Pons (tissue), 1 donor: ENCODE data around the gene AGAP1.

Experiments used
- DNase-seq: peaks from one replicate; pipeline ENCODE4 v3.0.0-alpha.2; 2016; ENCODE audit warnings: low spot score

AGAP1 gene

DNA sequence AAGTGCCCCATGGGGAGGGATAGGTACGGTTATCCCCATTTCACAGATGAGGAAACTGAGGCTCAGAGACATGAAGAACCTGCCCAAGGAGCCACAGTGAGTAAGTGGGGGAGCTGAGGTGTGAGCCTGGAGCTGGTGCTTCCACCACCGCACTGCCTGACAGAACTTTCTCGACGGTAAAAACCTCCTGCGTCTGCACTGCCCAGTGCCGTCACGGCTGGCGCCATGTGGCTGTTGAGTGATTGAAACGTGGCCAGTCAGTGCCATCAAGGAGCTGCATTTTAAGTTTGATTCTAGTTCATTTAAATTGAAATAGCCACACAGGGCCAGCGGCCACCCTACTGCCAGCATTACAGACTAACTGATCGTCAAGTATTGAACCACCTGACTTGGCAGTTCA is 217.1 kb downstream of the AGAP1 start:
- DNase-seq = no peak

DNA sequence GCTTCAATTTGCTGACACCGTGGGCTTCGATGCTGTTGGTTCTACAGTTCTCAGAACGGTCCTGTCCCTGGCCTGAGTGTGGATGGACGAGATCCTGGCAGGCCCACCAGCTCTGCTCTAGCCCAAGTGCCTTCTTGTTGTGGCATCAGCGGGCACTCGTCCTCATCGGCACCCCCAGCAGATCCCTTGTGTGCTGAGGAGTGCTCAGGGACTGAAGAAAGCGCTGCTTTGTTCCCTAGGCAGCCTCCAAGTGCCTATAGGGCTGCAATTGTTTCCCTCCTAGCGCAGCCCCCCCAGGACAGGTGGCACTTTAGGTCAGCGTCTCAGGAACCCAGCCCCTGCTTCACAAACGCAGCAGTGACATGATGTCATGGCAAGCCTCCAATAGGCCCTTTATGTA is 217.7 kb downstream of the AGAP1 start:
- peak; percentile 74 for DNase-seq

DNA sequence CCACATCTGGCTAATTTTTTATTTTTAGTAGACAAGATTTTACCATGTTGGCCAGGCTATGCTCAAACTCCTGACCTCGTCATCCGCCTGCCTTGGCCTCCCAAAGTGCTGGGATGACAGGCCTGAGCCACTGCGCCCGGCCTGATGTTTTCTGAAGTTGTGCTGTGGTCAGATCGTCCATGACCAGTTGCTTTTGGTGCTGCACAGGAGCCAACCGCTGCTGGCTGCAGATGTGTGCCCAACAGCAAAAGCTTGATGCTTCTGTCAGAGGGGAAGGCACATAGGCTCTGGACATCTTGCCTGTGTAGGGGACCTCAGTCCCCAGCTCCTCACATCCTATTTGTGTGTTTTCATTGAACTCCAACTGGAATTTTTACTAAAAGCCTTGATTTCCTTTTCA is 218.3 kb downstream of the AGAP1 start:
- DNase-seq = no peak

DNA sequence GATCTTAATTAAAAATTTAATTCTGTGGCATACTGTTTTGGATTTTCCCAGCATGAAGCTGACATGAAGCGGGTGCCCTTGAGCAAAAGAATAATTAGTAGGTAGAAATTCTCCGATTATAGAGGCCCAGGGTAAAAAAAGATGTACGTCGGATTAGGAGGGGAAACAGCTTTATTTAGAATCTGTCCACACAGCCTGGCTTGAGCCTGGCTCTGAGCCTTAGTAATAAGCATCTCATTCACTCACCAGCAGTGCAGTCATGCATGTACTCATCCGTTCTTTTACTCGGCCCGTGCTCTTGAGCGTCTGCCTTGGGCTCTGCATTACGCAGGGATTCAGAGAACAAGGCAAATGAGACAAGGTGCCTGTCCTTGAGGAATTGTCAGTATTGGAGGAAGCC is 219.3 kb downstream of the AGAP1 start:
- peak; percentile 71 for DNase-seq

DNA sequence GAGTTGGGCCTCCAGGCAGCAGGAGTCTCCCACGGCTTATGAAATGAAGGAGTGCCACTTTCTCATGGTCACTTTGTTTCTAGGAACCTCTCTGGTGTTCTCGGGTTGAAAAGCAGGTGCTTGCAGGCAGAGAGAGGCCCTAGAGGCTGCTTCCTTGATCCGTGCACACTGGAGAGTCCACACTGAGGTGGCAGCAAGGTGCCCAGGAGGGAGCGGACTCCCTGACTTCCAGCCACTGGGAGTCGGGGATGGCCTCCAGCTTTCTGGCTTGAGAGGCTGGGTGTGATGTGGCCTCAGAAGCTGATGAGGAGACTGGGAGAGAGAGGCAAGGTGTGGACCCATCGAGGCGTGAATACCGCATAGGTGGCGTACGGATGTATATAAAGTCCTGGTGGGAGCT is 221.8 kb downstream of the AGAP1 start:
- DNase-seq = no peak

DNA sequence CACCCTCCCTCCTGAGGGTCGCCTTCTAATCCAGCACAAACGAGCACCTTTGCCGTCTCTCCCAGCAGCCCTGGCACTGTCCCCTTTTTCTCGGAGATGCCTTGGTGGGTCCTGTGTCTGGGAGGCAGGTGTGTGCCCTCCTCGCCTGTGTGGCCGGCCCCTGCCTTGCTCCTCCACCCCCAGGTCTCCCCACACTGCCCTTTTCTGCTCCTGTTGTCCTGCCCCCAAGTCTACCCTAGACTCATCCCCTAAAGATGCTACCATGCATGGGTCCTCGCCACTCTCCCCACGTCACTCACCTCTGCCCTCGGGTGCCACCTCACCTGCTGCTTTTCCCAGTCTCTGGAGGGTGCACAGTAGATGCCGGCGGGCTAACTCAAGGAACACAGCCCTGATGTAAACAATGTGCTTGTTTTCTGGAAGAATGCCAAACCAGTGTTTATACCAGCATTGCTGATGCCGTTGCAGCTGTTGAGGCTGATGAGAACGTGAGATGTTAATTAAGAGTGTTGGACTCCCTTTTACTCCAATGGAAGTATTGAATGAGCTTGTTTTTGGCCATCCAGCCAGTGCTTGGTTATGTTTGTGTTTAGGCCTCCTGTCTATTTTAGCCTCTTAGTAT is 223.1 kb downstream of the AGAP1 start:
- peak; percentile 82 for DNase-seq

DNA sequence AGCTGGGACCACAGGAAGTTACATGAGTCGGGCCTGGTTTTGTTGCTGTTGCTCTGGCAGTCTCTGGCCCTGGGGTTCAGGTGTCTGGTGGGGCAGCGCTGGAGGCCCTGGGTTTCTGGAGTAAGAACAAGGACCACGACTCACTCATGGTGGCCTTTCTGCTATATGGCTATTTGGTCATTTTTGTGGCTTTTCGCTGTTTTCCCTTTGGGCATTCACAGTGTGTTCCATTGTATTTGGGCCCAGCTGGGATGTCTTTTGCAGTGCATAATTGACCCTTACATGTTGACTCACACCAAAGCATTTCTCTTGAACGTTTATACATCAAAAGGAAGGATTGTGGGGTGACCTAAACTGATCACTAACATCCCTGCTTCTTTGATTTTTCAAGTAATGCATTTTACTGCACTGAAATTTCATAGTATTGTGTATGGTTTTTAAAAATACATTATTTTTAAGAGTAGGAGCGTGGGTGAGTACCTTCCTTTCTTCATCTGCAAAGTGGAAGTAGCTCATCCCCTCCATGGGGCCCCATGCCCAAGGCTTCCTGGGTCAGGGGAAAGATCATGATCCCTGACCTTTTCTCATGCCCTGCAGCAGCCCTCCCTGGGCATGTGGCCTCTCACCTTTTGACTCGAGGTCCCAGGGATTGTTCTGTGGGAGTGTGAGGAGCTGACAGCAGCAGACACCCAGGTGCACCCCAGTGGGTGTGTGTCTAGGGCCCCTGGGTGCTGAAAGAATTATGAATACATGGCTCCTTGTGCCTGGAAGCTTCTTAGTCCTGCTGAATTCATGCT is 225.5 kb downstream of the AGAP1 start:
- DNase-seq = peak; percentile 82

DNA sequence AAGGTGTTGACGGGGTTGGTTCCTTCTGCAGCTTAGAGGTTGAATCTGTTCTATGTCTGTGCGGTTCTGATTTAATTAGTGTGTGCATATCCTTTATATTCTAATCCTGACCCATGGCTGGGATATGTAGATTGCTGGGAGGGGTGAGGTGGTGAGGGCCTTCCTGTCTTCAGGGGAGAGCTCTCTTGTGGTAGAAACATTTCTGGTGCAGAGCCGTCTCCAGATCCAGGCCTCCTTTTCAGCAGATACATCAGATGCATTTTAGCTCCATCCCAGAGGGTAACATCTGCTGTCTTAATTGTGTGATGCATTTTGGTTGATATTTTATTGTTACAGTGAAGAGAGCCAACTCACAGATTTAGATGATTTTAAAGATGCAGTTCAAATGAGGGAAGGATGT is 227.8 kb downstream of the AGAP1 start:
- DNase-seq = no peak

DNA sequence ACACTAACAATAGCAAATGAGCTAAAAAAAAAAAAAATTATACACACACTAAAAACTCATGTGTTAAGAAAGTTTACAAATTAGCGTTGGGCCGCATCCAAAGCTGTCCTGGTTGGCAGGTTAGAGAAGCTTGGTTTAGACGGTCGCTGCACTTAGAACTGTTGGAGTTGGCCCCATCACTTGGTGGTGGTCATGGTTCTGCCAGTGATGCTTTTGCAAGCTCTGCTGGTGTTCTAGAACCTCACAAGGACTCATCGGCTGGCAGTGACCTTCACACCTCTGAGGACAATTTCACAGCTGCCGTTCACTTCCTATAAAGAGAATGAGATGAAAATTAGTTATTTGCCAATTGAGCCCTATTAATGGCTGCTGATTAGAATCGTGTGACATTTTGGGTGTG is 229.0 kb downstream of the AGAP1 start:
- no peak for DNase-seq

DNA sequence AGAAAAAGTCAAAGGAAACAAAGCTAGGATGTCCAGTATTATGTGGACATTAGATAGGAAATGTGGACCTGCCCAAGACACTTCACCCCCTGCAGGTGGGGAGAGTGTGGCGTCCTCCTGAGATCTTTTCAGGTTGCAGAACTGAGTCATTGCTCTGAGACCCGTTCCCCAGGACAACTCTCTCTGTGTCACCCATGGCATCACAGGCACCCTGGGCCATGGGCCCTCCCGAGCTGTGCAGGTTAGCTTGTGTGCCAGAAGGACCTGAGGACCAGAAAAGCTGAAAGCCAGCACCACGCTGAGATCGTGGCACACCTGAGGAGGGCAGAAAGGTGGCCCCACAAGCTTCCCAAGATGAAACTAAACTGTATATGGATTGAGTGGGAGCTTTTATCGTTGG is 229.5 kb downstream of the AGAP1 start:
- DNase-seq = no peak

DNA sequence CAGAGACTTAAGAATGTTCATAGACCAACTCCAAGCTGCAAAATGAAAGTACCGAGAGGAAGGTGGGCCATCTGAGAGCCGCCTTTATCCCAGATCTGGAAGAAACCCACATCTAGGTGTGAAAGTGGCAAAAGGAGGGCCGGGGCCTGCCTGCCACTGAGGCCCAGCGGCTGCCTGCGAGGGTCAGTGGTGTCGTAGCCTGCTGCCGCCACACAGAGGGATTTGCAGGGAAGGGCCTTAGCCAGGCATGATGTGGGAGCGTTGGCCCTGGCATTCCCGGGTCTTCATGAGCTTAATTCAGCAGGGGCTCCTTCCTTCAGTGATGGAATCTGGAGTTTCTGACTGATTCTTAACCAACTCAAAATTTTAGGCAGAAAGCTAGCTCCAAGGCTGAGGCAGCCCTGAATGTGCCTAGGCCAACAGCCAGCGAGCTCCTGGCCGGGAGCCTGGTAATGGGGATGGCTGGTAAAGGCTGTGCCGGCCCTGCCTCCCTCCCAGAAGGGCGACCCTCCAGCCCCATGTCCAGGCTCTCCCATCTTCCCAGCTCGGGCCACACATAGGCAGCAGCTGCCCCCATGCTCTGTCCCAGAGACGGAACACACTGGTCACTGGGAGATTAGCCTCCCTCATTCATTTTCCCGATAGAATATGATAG is 230.1 kb downstream of the AGAP1 start:
- no peak for DNase-seq

DNA sequence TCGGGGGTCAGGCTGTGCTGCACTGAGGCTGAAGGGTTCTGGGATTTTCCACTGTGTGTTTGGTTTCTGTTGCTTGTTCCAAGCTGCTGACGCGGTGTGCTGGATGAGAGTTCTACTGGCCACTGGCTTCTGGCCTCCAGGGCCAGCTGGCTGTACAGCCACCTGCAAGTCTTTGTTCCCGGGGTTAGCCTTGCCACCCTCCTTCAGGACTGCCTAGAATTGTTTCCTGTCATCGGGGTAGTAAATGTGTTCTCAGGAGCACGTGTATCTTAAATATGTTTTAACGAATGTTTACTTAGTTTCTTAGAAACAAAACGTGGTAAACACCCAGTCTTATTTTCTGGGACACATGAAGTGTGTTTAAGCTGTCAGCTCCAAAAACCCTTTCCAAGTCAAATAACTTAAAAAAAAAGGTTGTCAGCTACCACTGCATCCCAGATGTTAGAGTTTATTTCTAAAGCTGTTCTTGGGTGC is 231.2 kb downstream of the AGAP1 start:
- DNase-seq = peak; percentile 79

DNA sequence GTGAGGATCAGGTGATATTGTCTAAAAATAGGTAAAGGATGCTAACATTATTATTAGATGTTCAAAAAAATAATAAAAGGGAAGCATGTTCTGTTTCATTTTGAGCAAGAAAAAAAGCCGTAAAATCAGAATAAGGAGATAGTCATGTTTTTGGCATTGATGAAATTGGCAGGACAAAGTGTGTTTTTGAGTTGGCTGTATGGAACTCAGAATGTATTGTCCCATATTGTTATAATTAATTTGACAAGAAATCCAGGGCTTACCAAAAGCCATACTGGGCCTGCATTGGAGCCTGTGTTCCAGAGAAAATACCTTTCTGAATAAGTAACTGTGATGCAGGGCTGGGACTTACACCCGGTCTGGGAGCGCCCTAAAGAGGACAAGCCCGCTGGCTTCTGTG is 232.0 kb downstream of the AGAP1 start:
- no peak for DNase-seq

DNA sequence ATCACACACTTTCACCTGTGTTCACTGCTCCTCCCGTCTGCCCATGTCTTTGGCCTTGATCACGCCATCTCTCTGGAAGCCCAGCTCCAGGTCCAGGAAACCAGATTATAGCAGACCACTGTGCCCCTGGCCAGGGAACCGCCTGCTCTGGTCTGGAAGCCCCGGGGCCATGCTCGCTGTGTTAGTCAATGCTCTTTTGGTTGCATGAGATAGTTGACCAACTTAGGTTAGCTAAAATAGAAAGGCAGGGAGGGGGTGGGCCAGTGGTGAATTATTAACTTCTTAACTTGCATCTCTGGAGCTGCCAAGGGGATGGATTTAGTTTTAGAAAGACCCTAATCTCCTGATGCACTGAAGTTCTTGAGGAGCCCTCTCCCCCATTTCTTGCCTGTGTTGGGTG is 232.7 kb downstream of the AGAP1 start:
- DNase-seq = no peak

DNA sequence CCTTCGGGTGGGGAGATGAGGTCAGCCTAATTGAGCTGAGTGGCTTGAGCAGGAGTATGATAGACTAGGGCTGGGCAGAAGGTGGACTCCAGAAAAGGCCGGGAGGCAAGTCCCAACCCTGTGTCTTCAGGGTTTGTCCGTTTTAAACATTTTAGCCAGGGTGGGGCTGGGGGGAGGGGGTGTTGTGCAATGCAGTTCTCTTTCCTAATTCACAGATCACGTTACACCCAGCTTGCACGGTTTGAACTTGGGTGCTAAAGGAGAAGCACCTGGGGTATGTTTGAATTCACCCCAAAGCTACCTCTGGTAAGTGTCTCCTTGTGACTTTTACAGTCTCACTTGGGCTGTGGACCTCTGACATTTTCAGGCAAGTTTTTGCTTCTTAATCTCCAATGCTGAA is 233.3 kb downstream of the AGAP1 start:
- no peak for DNase-seq

DNA sequence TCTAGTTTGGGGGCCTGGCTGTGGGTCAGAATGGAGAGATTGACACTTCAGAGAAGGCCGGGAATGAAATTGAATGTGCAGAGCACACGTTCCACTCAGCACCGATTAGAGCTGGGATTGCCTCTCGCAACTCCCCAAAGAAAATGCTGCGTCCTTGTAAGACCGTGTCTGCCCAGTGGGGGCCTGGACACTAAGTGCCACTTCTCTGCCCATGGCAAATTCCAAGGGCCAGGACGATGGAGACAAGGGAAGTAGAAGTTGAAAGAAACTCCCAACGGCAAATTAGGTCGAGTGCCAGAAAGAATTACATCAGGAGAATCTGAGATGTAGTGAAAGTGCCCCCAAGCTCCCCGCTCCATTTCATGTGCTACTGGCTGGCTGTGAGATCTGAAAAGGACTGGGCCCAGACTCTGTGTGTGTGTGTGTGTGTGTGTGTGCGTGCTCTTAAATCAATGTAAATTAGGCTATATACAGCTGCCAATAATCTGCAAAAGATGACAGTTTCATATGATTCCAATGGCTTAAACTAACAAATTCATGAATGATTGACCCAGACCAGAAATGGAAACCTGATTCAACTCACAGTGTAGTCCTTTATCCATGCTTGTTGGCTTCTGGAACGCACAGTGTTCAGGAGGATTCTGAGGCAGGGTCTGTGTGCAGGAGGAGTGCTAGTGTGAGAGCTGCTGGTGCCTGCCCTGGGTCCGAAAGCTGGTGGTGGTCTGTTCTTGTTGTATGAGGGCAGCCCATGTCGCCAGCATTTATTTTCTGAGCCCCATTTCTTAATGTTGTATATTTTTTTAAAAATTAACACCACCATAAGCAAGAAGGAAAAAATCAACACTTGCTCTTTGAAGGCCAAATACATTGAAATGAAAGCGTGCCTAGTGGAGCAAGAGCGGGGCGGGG is 234.3 kb downstream of the AGAP1 start:
- no peak for DNase-seq

DNA sequence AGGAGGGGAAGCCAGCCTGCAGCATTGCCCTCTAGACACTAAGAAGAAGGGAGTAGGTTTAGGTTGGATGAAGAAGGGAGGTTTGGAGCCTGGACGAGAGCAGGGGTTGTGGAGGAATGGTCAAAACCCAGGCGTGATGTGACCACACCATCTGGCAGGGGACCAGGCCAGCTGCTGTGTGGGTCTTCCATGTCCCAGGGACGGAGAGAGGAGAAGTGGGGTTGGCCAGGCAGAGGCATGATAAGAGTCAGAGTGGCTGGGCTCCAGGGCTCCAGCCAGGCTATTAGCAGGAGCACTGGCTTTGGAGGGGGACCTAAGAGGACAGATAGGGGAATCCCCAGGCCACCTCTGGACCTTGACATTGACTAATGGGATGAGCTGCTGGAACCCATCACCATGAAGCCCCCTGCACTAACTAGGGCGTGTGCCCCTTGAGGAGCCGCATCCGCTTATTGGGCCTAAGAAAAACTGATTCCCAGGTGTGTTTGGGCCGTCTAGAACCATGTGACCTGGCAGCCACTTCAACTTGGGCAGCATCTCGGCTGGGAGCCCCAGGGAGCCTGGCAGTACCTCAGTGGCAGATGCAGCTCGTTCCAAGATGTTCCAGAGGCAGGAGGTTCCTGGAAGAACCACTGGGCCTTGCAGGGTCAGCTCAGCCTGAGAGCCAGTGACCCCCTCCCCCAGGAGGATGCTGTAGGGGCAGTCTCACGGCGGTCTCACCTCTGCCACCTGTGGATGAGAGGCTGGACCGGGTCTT is 235.1 kb downstream of the AGAP1 start:
- DNase-seq = no peak

DNA sequence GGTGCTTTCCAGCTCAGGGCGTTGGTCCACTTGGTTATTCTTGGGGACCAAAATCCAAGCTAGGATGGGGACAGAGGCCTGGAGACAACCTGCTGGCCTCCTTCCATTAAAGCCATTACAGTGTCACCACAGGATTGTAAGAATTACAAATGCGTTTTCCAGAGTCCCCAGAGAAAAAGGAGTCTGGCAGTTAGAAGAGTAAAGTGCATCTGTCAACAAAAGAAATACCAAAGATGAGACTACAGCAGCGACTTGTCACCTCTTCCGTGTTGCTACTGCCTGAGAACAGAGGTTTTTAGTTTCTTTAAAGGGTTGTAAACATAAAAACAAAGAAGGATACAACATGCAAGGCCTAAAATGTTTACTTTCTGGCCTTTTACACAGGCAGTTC is 235.7 kb downstream of the AGAP1 start:
- DNase-seq = no peak

DNA sequence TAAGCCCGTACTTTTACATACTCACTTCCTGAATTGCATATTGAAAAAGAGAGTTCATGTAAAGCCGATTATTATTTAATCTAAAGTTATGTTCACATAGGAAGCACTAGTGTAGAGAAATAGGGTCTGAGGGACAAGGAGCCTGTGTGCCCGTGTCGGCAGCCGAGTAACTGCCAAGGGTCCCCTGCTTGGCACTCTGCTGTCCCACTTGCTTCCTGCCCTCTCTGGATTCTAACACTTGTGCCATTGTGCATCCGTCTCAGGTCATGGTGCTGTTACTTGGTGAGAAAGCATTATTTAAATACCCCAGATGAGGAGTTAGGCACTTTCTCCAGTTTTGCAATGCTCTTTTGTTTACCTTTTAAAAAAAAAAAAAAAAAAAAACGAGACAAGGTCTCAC is 236.3 kb downstream of the AGAP1 start:
- no peak for DNase-seq

DNA sequence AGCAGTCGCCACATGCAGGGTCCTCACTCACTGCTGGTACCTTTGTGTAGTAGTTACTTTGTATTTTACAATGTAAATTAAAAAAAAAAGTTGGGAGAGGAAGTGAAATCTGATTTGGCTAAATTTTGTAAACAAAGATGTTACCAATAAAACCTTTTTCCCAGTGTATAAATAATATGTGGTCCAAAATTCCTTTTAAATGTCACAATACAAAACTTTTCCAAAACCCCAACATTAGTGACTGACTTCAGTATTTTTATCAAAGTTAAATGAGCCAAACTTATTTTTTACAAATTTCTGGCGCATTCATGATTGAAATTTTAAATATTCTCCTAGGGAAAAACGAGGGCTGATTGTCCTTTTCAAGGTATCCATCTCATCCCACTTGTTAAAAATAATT is 239.9 kb downstream of the AGAP1 start:
- DNase-seq = no peak

DNA sequence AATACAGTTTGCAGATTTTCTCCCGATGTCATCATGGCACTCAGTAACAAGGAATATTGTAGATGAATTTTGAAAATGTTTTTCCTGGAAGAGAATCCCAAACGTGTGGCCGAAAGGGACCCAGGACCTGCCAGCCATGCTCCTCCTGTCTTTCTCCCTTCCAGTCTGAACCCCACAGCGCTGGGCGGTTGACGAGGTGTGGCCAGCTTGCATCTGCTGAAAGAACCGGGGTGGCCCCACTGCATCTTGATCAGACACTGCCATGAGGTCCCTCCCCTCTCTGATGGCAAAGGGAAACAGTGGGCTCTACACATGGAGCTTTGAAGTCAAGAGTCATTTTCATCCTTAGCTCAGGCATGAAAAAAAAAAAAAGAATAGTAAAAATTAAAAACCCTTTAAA is 240.3 kb downstream of the AGAP1 start:
- no peak for DNase-seq
